PC-3 (cell line): ENCODE data around the gene CBR3. TPM values are rescaled to one million over a fixed set of nuclear protein-coding genes. Genes with fewer than 3 reads are reported as not detected.

Experiments used
- ATAC-seq: fragments of 200-7000 bp; cut with Tn5 transposase; 2 replicates; pipeline ENCODE4 v1.9.1; 2020; ENCODE audit warnings: mild to moderate bottlenecking, moderate library complexity
- BruUV-seq: library from RNA; stranded (reverse); fragments of 400-500 nt; replicated peaks from 2 replicates; lab custom pipeline; 2021; lab: Mats Ljungman, UMichigan
- CTCF ChIA-PET: fragments of 300-600 bp; sonication (Branson Sonifier 250); formaldehyde crosslinking; loops from one replicate; lab custom pipeline; 2022; ENCODE audit warnings: antibody characterized with exemption; lab: Charles Lee
- POLR2A ChIA-PET: fragments of 300-600 bp; sonication (Branson Sonifier 250); formaldehyde crosslinking; loops from one replicate; lab custom pipeline; 2022; ENCODE audit warnings: antibody characterized with exemption; ENCODE audit not compliant: unreplicated experiment; lab: Charles Lee
- DNase-seq: peaks from one replicate; pipeline ENCODE4 v3.0.0-alpha.2; 2015
- H2AFZ ChIP-seq: fragments of 300-600 bp; sonication (generic); 2 replicates; pipeline ENCODE4 v1.6.0; 2016; ENCODE audit warnings: antibody characterized with exemption, low read length
- H3F3A ChIP-seq: fragments of 300-600 bp; sonication (generic); one replicate; pipeline ENCODE4 v1.6.0; 2017; ENCODE audit warnings: antibody characterized with exemption, low read length, control low read depth, mild to moderate bottlenecking; ENCODE audit not compliant: unreplicated experiment
- H3K27ac ChIP-seq: fragments of 300-600 bp; sonication (generic); 2 replicates; pipeline ENCODE4 v1.5.1; 2016; ENCODE audit warnings: mild to moderate bottlenecking, low read length
- H3K27me3 ChIP-seq: fragments of 300-600 bp; sonication (generic); 2 replicates; pipeline ENCODE4 v1.6.1; 2016; ENCODE audit warnings: low read length, mixed read lengths
- H3K36me3 ChIP-seq: fragments of 300-600 bp; sonication (generic); 2 replicates; pipeline ENCODE4 v1.6.1; 2016; ENCODE audit warnings: low read depth, mixed run types, low read length, mixed read lengths
- H3K4me1 ChIP-seq: fragments of 300-600 bp; sonication (generic); 2 replicates; pipeline ENCODE4 v1.5.1; 2016; ENCODE audit warnings: low read length; ENCODE audit not compliant: insufficient read depth
- H3K4me2 ChIP-seq: fragments of 300-600 bp; sonication (generic); 2 replicates; pipeline ENCODE4 v1.6.0; 2016; ENCODE audit warnings: low read length
- H3K4me3 ChIP-seq: fragments of 300-600 bp; sonication (generic); 2 replicates; pipeline ENCODE4 v1.5.1; 2016; ENCODE audit warnings: mild to moderate bottlenecking, low read length, mixed read lengths
- H3K79me2 ChIP-seq: fragments of 300-600 bp; sonication (generic); 2 replicates; pipeline ENCODE4 v1.6.1; 2017; ENCODE audit warnings: low read length, mixed read lengths
- H3K9ac ChIP-seq: fragments of 300-600 bp; sonication (generic); 2 replicates; pipeline ENCODE4 v1.6.0; 2016; ENCODE audit warnings: mild to moderate bottlenecking, low read length
- H3K9me2 ChIP-seq: fragments of 300-600 bp; sonication (generic); replicated peaks from 2 replicates; pipeline ENCODE4 v1.6.1; 2016; ENCODE audit warnings: mixed run types, low read length, mixed read lengths
- H3K9me3 ChIP-seq: fragments of 300-600 bp; sonication (generic); 2 replicates; pipeline ENCODE4 v1.6.1; 2016; ENCODE audit warnings: low read length, mixed read lengths
- H4K20me1 ChIP-seq: fragments of 300-600 bp; sonication (generic); 2 replicates; pipeline ENCODE4 v1.6.1; 2016; ENCODE audit warnings: low read length, mixed read lengths
- CTCF ChIP-seq: fragments of 300-600 bp; sonication (generic); conservative IDR thresholded peaks from 2 replicates; pipeline ENCODE4 v1.5.1; 2017; ENCODE audit warnings: antibody characterized with exemption, low read depth, mild to moderate bottlenecking, low read length
- EZH2 ChIP-seq: fragments of 300-600 bp; sonication (generic); IDR thresholded peaks from one replicate; pipeline ENCODE4 v1.6.1; 2017; ENCODE audit warnings: antibody characterized with exemption, mild to moderate bottlenecking, low read length; ENCODE audit not compliant: unreplicated experiment
- EZH2phosphoT487 ChIP-seq: fragments of 300-600 bp; sonication (generic); IDR thresholded peaks from 2 replicates; pipeline ENCODE4 v1.6.1; 2018; ENCODE audit warnings: mild to moderate bottlenecking, antibody characterized with exemption, low read length, borderline replicate concordance
- intact Hi-C: fragments of 100-400 bp; cut with micrococcal nuclease; formaldehyde crosslinking; loops from 2 replicates; pipeline ENCODE4 v1.9.0; 2023
- total RNA-seq: library from RNA; depleted of rRNA; stranded (reverse); fragments of >200 nt; gene quantifications from 2 replicates; pipeline ENCODE4 v1.2.3, GENCODE V29; 2014

CBR3 gene
- total RNA-seq, 1 experiment from 2014 or later, result 49.3 TPM

GRCh38 chr21:36167541-36167940, 32.7 kb downstream of the CBR3 start:
- ChIA-PET CTCF (interaction anchor here (0.7 kb wide), 1 partner anchor 51 kb away, joined by 5 read pairs; no protein-coding TSS in a partner anchor), POLR2A (no interaction called here)
- H3K4me3 ChIP-seq, result no peak overlapping the region
- H3K79me2 ChIP-seq, result 0 out of 2 replicates have a peak, but pooled peaks cover 3% of the 10 kb centered on the region
- no peak for DNase-seq
- peaks cover 8% of the 10 kb centered on the region; the same call in 1 of the 2 replicates for H3K4me1 ChIP-seq
- H3F3A ChIP-seq, result no peaks in the 10 kb centered on the region
- no peaks in the 10 kb centered on the region for H3K9me2 ChIP-seq
- H4K20me1 ChIP-seq, result no peaks in the 10 kb centered on the region
- no peak for ATAC-seq
- TF ChIP-seq CTCF (no peak), EZH2 (no peak), EZH2phosphoT487 (no peak)
- no TSS peak for BruUV-seq
- intact Hi-C loops, result no loop called here
- H3K4me2 ChIP-seq, result no peak overlapping the region
- peaks cover 5% of the 10 kb centered on the region; the same call in 1 of the 2 replicates for H3K36me3 ChIP-seq
- no peak overlapping the region for H2AFZ ChIP-seq
- H3K27me3 ChIP-seq, result no peaks in the 10 kb centered on the region
- H3K27ac ChIP-seq, result no peak overlapping the region
- H3K9me3 ChIP-seq, result no peaks in the 10 kb centered on the region
- no peak overlapping the region for H3K9ac ChIP-seq

- Histone ChIP-seq H3K9me3 (no peaks in the 10 kb centered on the region), H4K20me1 (no peaks in the 10 kb centered on the region), H3K36me3 (peaks cover 5% of the 10 kb centered on the region; the same call in 1 of the 2 replicates), H3K4me2 (no peak overlapping the region), H3F3A (no peaks in the 10 kb centered on the region), H3K4me3 (no peak overlapping the region), H3K27ac (no peak overlapping the region), H3K9me2 (no peaks in the 10 kb centered on the region), H2AFZ (no peak overlapping the region), H3K79me2 (no peaks in the 10 kb centered on the region), H3K4me1 (peaks cover under 1% of the 10 kb centered on the region; the same call in 1 of the 2 replicates), H3K27me3 (no peaks in the 10 kb centered on the region), H3K9ac (no peak overlapping the region)
- CTCF ChIA-PET, result no interaction called here
- ATAC-seq (no peak), DNase-seq (no peak)
- BruUV-seq, result no TSS peak
- intact Hi-C loops, result no loop called here
- POLR2A ChIA-PET, result no interaction called here
- TF ChIP-seq EZH2phosphoT487 (no peak), EZH2 (no peak), CTCF (peak; percentile 23; the same call in 1 of the 2 replicates)
Observed at GRCh38 chr21:36169470-36170128, 34.7 kb downstream of the CBR3 start.

GRCh38 chr21:36170823-36171222, 35.9 kb downstream of the CBR3 start:
- TF ChIP-seq EZH2 (no peak), EZH2phosphoT487 (no peak), CTCF (no peak)
- Histone ChIP-seq H3K36me3 (peaks cover 5% of the 10 kb centered on the region; the same call in 1 of the 2 replicates), H3K27ac (no peak overlapping the region), H3K79me2 (no peaks in the 10 kb centered on the region), H2AFZ (no peak overlapping the region), H3K27me3 (no peaks in the 10 kb centered on the region), H3K4me2 (no peak overlapping the region), H3K4me3 (no peak overlapping the region), H3K9me2 (no peaks in the 10 kb centered on the region), H3K4me1 (no peaks in the 10 kb centered on the region), H3F3A (no peaks in the 10 kb centered on the region), H3K9ac (no peak overlapping the region), H3K9me3 (no peaks in the 10 kb centered on the region), H4K20me1 (no peaks in the 10 kb centered on the region)
- ChIA-PET CTCF (no interaction called here), POLR2A (no interaction called here)
- DNase-seq (no peak), ATAC-seq (no peak)
- BruUV-seq, result no TSS peak
- intact Hi-C loops, result no loop called here
